ENCODE results near the gene ODAM.

Gene ODAM

GRCh38 chr4:70183940-70184246 is 11.6 kb upstream of the ODAM start:
- Histone ChIP-seq H3K9me3 (no peaks in the 10 kb centered on the region), H3K36me3 (no peaks in the 10 kb centered on the region), H3K27ac (no peak overlapping the region), H3K27me3 (no peaks in the 10 kb centered on the region), H3K4me1 (ENCODE audit: control insufficient read depth in 1 of 2, insufficient read depth in 1 of 2, low read depth in 1 of 2, low read length in 1 of 2) (no peaks in the 10 kb centered on the region), H3K4me3 (ENCODE audit: low read depth in 1 of 2, low read length in 1 of 2) (no peak overlapping the region)
- TF ChIP-seq CTCF (IDR thresholded peaks at IDR 0.05), result no peak

- Histone ChIP-seq H3K4me3 (ENCODE audit: low read depth in 1 of 2, low read length in 1 of 2) (no peak overlapping the region), H3K36me3 (no peaks in the 10 kb centered on the region), H3K4me1 (ENCODE audit: control insufficient read depth in 1 of 2, insufficient read depth in 1 of 2, low read depth in 1 of 2, low read length in 1 of 2) (no peaks in the 10 kb centered on the region), H3K27ac (no peak overlapping the region), H3K27me3 (no peaks in the 10 kb centered on the region), H3K9me3 (no peaks in the 10 kb centered on the region)
- TF ChIP-seq CTCF (IDR thresholded peaks at IDR 0.05), result no peak
These were observed 8.3 kb upstream of the ODAM start for GRCh38 chr4:70187216-70187615.

- H3K4me3 ChIP-seq (ENCODE audit: low read depth in 1 of 2, low read length in 1 of 2), result no peak overlapping the region
- H3K27me3 ChIP-seq, result no peaks in the 10 kb centered on the region
- no peaks in the 10 kb centered on the region for H3K36me3 ChIP-seq
- TF ChIP-seq CTCF (IDR thresholded peaks at IDR 0.05), result no peak
- no peaks in the 10 kb centered on the region for H3K4me1 ChIP-seq (ENCODE audit: control insufficient read depth in 1 of 2, insufficient read depth in 1 of 2, low read depth in 1 of 2, low read length in 1 of 2)
- no peaks in the 10 kb centered on the region for H3K9me3 ChIP-seq
- H3K27ac ChIP-seq, result no peak overlapping the region
These were observed 4.9 kb upstream of the ODAM start for GRCh38 chr4:70190579-70190978.

- Histone ChIP-seq H3K4me1 (ENCODE audit: control insufficient read depth in 1 of 2, insufficient read depth in 1 of 2, low read depth in 1 of 2, low read length in 1 of 2) (no peaks in the 10 kb centered on the region), H3K36me3 (no peaks in the 10 kb centered on the region), H3K9me3 (no peaks in the 10 kb centered on the region), H3K4me3 (ENCODE audit: low read depth in 1 of 2, low read length in 1 of 2) (no peak overlapping the region), H3K27ac (no peak overlapping the region), H3K27me3 (no peaks in the 10 kb centered on the region)
- TF ChIP-seq CTCF (IDR thresholded peaks at IDR 0.05), result no peak
These were observed 3.9 kb upstream of the ODAM start for GRCh38 chr4:70191647-70192046.

GRCh38 chr4:70192895-70193294 is 2.6 kb upstream of the ODAM start:
- H3K4me1 ChIP-seq (ENCODE audit: control insufficient read depth in 1 of 2, insufficient read depth in 1 of 2, low read depth in 1 of 2, low read length in 1 of 2), result no peaks in the 10 kb centered on the region
- no peaks in the 10 kb centered on the region for H3K9me3 ChIP-seq
- H3K27me3 ChIP-seq, result no peaks in the 10 kb centered on the region
- TF ChIP-seq CTCF (IDR thresholded peaks at IDR 0.05), result no peak
- no peaks in the 10 kb centered on the region for H3K36me3 ChIP-seq
- no peak overlapping the region for H3K27ac ChIP-seq
- H3K4me3 ChIP-seq (ENCODE audit: low read depth in 1 of 2, low read length in 1 of 2), result no peak overlapping the region

- H3K4me1 ChIP-seq (ENCODE audit: control insufficient read depth in 1 of 2, insufficient read depth in 1 of 2, low read depth in 1 of 2, low read length in 1 of 2), result no peaks in the 10 kb centered on the region
- H3K36me3 ChIP-seq, result no peaks in the 10 kb centered on the region
- H3K4me3 ChIP-seq (ENCODE audit: low read depth in 1 of 2, low read length in 1 of 2), result no peak overlapping the region
- no peaks in the 10 kb centered on the region for H3K9me3 ChIP-seq
- no peaks in the 10 kb centered on the region for H3K27me3 ChIP-seq
- TF ChIP-seq CTCF (IDR thresholded peaks at IDR 0.05), result no peak
- no peak overlapping the region for H3K27ac ChIP-seq
These were observed 1.3 kb downstream of the ODAM start for GRCh38 chr4:70196857-70197256.

Measured in neutrophil (primary cell).